ENCODE data around the gene DTX4. TPM values are rescaled to one million over a fixed set of nuclear protein-coding genes. Genes with fewer than 3 reads are reported as not detected.

Gene DTX4
- total RNA-seq, 2 donors from 2014 or later = 16.1 to 16.6 TPM

DNA sequence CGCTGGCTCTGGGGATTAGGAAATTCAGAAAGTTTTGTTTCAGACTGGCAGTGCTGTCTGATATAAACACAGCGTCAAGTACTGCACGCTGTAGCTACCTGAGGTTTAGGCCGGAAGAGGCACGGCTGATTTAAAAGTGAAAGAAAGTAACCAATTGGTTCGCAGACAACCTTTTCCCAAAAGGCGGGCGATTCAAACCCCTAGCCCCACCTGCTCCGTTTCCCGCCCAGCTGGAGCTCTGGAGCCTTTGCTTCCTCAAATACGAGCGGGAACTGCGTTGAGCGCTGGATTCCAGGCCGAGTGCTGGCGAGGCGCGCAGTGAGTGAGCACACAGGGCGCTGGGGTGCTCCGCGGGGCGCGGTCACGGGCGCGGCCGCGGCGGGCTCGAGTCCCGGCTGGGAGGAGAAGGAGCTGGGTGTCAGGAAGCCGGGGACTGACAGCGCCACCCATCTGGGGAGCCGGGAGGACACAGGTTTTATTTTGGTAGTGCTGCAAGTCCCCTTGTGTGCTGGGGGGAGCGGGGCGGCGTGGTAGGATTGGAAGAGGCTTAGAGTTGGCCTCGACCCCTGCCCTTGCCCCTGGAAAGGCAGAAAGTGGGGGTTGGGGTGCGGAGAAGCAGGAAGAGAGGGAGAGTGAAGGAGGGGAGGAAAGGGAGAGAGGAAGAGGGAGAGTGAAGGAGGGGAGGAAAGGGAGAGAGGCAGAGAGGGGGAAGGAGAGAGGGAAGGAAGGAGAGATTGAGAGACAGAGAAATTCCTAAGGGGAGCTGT is 27.2 kb upstream of the DTX4 start:
- peaks cover 6% of the 10 kb centered on the region for H3K9me3 Mint-ChIP-seq
- H3K9ac ChIP-seq (ENCODE audit: extremely low read depth, low read length, poor library complexity, severe bottlenecking) = no peak overlapping the region
- no peaks in the 10 kb centered on the region for H3K36me3 Mint-ChIP-seq (ENCODE audit: low read depth)
- H3K27ac ChIP-seq (ENCODE audit: low read depth, low read length) = no peak overlapping the region
- no peaks in the 10 kb centered on the region for H3K9me3 ChIP-seq (ENCODE audit: control insufficient read depth, low read length)
- H3K27ac Mint-ChIP-seq = no peak overlapping the region
- H3K4me3 Mint-ChIP-seq = peak overlapping the region; percentile 55
- H3K27me3 ChIP-seq (ENCODE audit: control insufficient read depth, insufficient read depth, low read length, poor library complexity, severe bottlenecking) = peaks cover 26% of the 10 kb centered on the region
- peak overlapping the region; percentile 74 for H3K4me3 ChIP-seq (ENCODE audit: low read length)
- peaks cover 28% of the 10 kb centered on the region for H3K27me3 Mint-ChIP-seq (ENCODE audit: insufficient read depth)
- DNase-seq = peak; percentile 93
- WGBS, 2 experiments (ENCODE audit: insufficient coverage in 1 of 2, insufficient read length in 1 of 2) = 12 to 44% methylated on average over 7 to 39 of the region's 39 CpGs
- no peaks in the 10 kb centered on the region for H3K4me1 ChIP-seq (ENCODE audit: control insufficient read depth, insufficient read depth, low read length)
- TF ChIP-seq, protein P1, sequence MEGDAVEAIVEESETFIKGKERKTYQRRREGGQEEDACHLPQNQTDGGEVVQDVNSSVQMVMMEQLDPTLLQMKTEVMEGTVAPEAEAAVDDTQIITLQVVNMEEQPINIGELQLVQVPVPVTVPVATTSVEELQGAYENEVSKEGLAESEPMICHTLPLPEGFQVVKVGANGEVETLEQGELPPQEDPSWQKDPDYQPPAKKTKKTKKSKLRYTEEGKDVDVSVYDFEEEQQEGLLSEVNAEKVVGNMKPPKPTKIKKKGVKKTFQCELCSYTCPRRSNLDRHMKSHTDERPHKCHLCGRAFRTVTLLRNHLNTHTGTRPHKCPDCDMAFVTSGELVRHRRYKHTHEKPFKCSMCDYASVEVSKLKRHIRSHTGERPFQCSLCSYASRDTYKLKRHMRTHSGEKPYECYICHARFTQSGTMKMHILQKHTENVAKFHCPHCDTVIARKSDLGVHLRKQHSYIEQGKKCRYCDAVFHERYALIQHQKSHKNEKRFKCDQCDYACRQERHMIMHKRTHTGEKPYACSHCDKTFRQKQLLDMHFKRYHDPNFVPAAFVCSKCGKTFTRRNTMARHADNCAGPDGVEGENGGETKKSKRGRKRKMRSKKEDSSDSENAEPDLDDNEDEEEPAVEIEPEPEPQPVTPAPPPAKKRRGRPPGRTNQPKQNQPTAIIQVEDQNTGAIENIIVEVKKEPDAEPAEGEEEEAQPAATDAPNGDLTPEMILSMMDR (conservative IDR thresholded peaks at IDR 0.05) = peak; percentile 38
- peaks cover 10% of the 10 kb centered on the region for H3K4me1 Mint-ChIP-seq
- H3K36me3 ChIP-seq (ENCODE audit: control insufficient read depth, insufficient read depth, low read length) = no peaks in the 10 kb centered on the region

DNA sequence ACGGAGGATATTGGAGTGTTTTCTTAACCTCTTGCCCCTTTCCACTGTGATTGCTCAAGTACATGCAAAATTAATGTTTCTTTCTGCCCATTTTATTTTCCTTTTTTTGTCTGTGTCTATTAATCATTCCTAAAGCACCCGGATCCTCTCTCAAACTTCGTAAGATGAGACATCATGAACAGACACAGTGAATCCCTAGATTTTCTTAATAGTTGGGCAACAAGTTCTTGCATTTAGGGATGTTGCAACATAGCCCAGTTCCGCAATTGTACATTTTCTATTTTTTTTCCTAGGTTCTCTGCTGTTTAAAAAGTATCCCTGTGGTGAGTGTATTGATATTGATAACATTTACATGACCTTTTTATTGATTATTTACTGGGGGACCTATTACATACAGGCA is 26.4 kb upstream of the DTX4 start:
- TF ChIP-seq, protein P1 (conservative IDR thresholded peaks at IDR 0.05) = no peak

DNA sequence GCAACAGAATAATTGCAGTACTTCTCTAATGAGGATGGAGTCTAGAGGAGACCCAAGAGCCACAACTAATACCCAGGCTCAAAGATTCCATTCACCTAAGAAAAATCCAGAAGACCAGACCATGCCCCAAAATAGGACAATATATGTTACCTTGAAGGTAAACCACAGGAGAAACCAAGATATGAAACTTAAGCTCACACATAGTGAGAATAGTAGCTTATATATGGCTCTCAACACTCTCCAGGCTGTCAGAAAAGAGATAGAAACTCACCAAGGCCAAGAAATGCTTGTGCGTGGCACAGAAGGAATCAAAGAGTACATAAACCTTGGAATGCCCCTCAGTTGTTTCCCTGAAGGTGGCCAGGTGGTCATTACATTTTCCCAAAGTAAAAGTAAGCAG is 20.2 kb upstream of the DTX4 start:
- Histone ChIP-seq H3K4me1 (ENCODE audit: control insufficient read depth, insufficient read depth, low read length) (no peaks in the 10 kb centered on the region), H3K27ac (ENCODE audit: low read depth, low read length) (no peak overlapping the region), H3K27me3 (ENCODE audit: control insufficient read depth, insufficient read depth, low read length, poor library complexity, severe bottlenecking) (no peaks in the 10 kb centered on the region), H3K36me3 (ENCODE audit: control insufficient read depth, insufficient read depth, low read length) (no peaks in the 10 kb centered on the region), H3K9ac (ENCODE audit: extremely low read depth, low read length, poor library complexity, severe bottlenecking) (no peak overlapping the region), H3K4me3 (ENCODE audit: low read length) (no peak overlapping the region), H3K9me3 (ENCODE audit: control insufficient read depth, low read length) (no peaks in the 10 kb centered on the region)
- 86 to 100% methylated on average over 1 of the region's 1 CpG for WGBS, 2 experiments (ENCODE audit: insufficient coverage in 1 of 2, insufficient read length in 1 of 2)
- no peak overlapping the region for H3K27ac Mint-ChIP-seq
- no peaks in the 10 kb centered on the region for H3K27me3 Mint-ChIP-seq (ENCODE audit: insufficient read depth)
- H3K36me3 Mint-ChIP-seq (ENCODE audit: low read depth) = no peaks in the 10 kb centered on the region
- TF ChIP-seq, protein P1 (conservative IDR thresholded peaks at IDR 0.05) = no peak
- H3K9me3 Mint-ChIP-seq = no peaks in the 10 kb centered on the region
- H3K4me1 Mint-ChIP-seq = no peaks in the 10 kb centered on the region
- DNase-seq = no peak
- no peak overlapping the region for H3K4me3 Mint-ChIP-seq

More for the DNA sequence above, 26.4 kb upstream of the DTX4 start:
- Mint-ChIP-seq H3K9me3 (peaks cover 6% of the 10 kb centered on the region), H3K27me3 (ENCODE audit: insufficient read depth) (peaks cover 28% of the 10 kb centered on the region), H3K27ac (no peak overlapping the region), H3K4me1 (peaks cover 10% of the 10 kb centered on the region), H3K4me3 (peak overlapping the region; percentile 55), H3K36me3 (ENCODE audit: low read depth) (no peaks in the 10 kb centered on the region)
- Histone ChIP-seq H3K36me3 (ENCODE audit: control insufficient read depth, insufficient read depth, low read length) (no peaks in the 10 kb centered on the region), H3K4me3 (ENCODE audit: low read length) (peak overlapping the region; percentile 74), H3K9ac (ENCODE audit: extremely low read depth, low read length, poor library complexity, severe bottlenecking) (no peak overlapping the region), H3K9me3 (ENCODE audit: control insufficient read depth, low read length) (no peaks in the 10 kb centered on the region), H3K27ac (ENCODE audit: low read depth, low read length) (no peak overlapping the region), H3K4me1 (ENCODE audit: control insufficient read depth, insufficient read depth, low read length) (no peaks in the 10 kb centered on the region), H3K27me3 (ENCODE audit: control insufficient read depth, insufficient read depth, low read length, poor library complexity, severe bottlenecking) (peaks cover 26% of the 10 kb centered on the region)
- WGBS, 2 experiments (ENCODE audit: insufficient coverage in 1 of 2, insufficient read length in 1 of 2) = 60 to 93% methylated on average over 1 to 4 of the region's 4 CpGs
- no peak for DNase-seq
